Measurements from ENCODE around the gene GULP1. TPM values are rescaled to one million over a fixed set of nuclear protein-coding genes. Genes with fewer than 3 reads are reported as not detected.
"Not testable (repeated sequence)": the region's sequence is repeated elsewhere in the genome, so short reads cannot be mapped to it uniquely, and the experiment has no call there.

The GULP1 gene
- total RNA-seq, 1 donor from 2014 or later, result not detected

DNA sequence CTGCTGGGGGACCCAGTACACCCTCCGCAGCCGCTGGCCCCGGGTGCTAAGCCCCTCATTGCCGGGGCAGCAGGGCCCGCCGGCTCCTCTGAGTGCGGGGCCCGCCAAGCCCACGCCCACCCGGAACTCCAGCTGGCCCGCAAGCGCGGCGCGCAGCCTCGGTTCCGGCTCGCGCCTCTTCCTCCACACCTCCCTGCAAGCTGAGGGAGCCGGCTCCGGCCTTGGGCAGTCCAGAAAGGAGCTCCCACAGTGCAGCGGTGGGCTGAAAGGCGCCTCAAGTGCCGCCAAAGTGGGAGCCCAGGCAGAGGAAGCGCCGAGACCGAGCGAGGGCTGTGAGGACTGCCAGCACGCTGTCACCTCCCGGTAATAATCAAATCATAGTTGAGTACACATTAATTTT lies 314.9 kb downstream of the GULP1 start:
- H3K27ac Mint-ChIP-seq; H3K36me3 Mint-ChIP-seq (ENCODE audit: low read depth): not testable (repeated sequence)

DNA sequence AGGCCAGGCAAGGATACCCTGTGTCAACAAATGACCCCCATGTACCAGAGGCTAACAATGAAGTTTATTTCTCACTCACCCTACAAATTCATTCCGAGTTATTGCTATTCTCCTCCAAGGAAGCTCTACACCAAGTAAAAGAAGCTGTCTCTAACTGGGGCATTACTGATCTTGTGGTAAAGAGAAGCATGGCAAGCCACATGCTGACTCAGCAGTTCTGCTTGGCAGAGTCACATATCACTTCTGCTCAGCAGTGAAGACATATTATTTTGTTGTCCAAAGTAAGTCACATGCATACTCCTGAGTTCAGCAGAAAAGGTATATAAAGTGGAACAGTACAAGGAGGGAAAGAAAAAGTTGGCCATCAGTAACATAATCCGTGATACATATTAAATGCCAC lies 315.8 kb downstream of the GULP1 start:
- no peaks in the 10 kb centered on the region for H3K9me3 Mint-ChIP-seq
- H3K27me3 Mint-ChIP-seq (ENCODE audit: low read depth), result no peaks in the 10 kb centered on the region
- no peak overlapping the region for H3K27ac Mint-ChIP-seq
- H3K4me3 Mint-ChIP-seq (ENCODE audit: low read depth), result no peak overlapping the region
- no peak for DNase-seq (ENCODE audit: low spot score)
- no peaks in the 10 kb centered on the region for H3K4me1 Mint-ChIP-seq (ENCODE audit: low read depth)
- H3K36me3 Mint-ChIP-seq (ENCODE audit: low read depth), result no peaks in the 10 kb centered on the region
- intact Hi-C loops (cut with micrococcal nuclease), result no loop called here

More for the DNA sequence above, 314.9 kb downstream of the GULP1 start:
- H3K9me3 Mint-ChIP-seq; intact Hi-C loops (cut with micrococcal nuclease); H3K4me1 Mint-ChIP-seq (ENCODE audit: low read depth); H3K27me3 Mint-ChIP-seq (ENCODE audit: low read depth); H3K4me3 Mint-ChIP-seq (ENCODE audit: low read depth); DNase-seq (ENCODE audit: low spot score): not testable (repeated sequence)

DNA sequence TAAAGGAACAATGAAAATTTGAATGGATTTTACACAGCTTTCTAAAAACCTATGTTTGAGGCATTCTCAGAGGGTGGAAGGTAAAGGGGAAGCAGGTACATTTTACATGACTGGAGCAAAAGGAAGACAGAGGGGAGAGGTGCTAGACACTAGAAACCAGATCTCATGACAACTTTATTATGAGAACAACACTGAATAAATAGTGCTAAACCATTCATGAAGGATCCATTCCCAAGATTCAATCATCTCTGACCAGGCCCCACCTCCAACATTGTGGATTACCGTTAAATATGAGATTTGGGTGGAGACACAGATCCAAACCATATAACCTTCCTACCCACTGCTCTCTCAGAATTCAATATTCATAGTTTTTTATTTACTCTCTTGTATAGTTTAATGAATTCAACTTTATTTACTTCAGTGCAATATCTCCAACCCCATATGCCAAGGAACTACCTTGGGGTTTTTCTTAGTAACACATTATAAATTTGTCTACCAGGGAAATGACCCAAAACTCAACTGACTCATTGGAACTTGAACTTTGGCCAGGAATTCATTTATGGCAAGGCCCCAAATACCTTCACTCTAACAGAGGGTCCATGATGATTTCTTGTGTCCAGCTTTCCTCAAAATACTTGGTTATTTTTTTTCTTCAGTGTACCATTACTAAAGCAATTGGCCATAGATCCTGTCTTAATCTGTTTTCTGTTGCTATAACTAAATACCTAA lies 317.8 kb downstream of the GULP1 start:
- Mint-ChIP-seq H3K27ac (no peak overlapping the region), H3K4me1 (ENCODE audit: low read depth) (no peaks in the 10 kb centered on the region), H3K4me3 (ENCODE audit: low read depth) (no peak overlapping the region), H3K9me3 (no peaks in the 10 kb centered on the region), H3K27me3 (ENCODE audit: low read depth) (no peaks in the 10 kb centered on the region), H3K36me3 (ENCODE audit: low read depth) (no peaks in the 10 kb centered on the region)
- no peak for DNase-seq (ENCODE audit: low spot score)
- intact Hi-C loops (cut with micrococcal nuclease), result no loop called here

DNA sequence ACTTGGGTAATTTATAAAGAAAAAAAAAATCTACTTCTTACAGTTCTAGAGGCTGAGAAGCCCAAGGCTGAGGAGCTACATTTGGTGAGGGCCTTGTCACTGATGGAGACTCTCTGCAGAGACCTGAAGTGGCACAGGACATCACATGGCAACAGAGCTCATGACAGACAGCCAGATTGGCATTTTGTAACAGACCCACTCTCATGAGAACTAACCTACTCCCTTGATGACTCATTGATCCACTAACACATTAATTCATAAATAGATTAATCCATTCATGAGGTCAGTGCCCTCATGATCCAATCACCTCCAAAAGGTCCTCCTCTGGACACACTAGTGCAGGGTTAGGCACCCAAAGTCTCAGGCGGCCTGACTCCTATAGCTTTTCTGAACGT lies 318.4 kb downstream of the GULP1 start:
- no peak overlapping the region for H3K4me3 Mint-ChIP-seq (ENCODE audit: low read depth)
- H3K9me3 Mint-ChIP-seq, result no peaks in the 10 kb centered on the region
- no peak overlapping the region for H3K27ac Mint-ChIP-seq
- no peaks in the 10 kb centered on the region for H3K27me3 Mint-ChIP-seq (ENCODE audit: low read depth)
- intact Hi-C loops (cut with micrococcal nuclease), result no loop called here
- no peaks in the 10 kb centered on the region for H3K4me1 Mint-ChIP-seq (ENCODE audit: low read depth)
- no peaks in the 10 kb centered on the region for H3K36me3 Mint-ChIP-seq (ENCODE audit: low read depth)
- no peak for DNase-seq (ENCODE audit: low spot score)

DNA sequence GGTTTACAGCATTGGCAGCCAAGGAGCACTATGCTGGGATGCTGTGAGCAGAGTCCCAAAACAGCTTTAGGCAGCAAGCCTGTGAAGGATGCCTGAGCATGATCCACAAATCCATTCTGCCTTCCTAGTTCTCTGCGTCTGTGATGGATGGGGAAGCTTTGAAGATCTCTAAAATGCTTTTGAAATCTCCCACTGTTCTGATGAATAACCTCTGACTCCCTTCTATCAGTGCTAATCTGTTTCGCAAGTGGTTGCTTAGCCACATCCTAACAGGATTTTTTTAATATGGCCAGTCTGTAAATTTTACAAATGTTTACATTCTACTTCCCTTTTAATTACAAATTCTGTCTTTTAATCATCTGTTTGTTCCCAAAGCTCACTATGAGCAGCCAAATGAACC lies 319.2 kb downstream of the GULP1 start:
- no peak for DNase-seq (ENCODE audit: low spot score)
- Mint-ChIP-seq H3K27ac (no peak overlapping the region), H3K27me3 (ENCODE audit: low read depth) (no peaks in the 10 kb centered on the region), H3K4me1 (ENCODE audit: low read depth) (no peaks in the 10 kb centered on the region), H3K4me3 (ENCODE audit: low read depth) (no peak overlapping the region), H3K36me3 (ENCODE audit: low read depth) (no peaks in the 10 kb centered on the region), H3K9me3 (no peaks in the 10 kb centered on the region)
- intact Hi-C loops (cut with micrococcal nuclease), result no loop called here

DNA sequence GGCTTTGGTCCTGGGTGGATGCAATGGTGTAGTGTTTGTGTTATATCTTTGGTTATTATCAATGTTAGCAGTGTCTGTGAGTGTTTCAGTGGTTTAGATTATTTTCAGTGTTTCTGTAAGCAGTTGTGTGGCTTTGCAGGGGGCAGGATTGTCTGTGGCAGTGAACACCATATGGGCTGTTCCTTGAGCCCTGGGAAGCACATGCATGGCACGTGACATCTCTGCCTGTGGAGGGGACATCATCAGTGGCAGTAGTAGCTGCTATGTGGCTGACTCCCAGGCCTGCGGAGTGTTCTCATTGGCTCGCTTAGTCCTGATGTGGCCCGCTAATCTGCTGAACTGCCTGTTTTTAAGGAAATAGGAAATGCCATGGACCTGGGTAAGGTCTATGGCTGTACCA lies 327.5 kb downstream of the GULP1 start:
- H3K4me3 Mint-ChIP-seq (ENCODE audit: low read depth), result no peak overlapping the region

DNA sequence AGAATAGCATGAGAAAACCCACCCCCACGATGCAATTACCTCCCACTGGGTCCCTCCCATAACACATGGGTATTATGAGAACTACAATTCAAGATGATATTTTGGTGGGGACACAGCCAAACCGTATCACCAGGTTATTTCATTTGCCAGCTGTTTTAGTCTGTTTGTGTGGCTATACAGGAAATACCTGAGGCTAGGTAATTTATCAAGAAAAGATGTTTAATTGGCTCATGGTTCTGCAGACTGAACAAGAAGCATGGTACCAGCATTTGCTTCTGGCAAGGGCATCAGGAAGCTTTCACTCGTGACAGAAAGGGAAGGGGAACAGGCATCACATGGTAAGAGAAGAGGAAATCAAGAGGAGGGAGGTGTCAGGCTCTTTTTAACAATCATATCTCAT lies 329.2 kb downstream of the GULP1 start:
- intact Hi-C loops (cut with micrococcal nuclease), result no loop called here
- DNase-seq (ENCODE audit: low spot score), result no peak
- no peaks in the 10 kb centered on the region for H3K9me3 Mint-ChIP-seq

More for the DNA sequence above, 327.5 kb downstream of the GULP1 start:
- intact Hi-C loops (cut with micrococcal nuclease), result no loop called here
- Mint-ChIP-seq H3K27me3 (ENCODE audit: low read depth) (no peaks in the 10 kb centered on the region), H3K36me3 (ENCODE audit: low read depth) (no peaks in the 10 kb centered on the region), H3K9me3 (no peaks in the 10 kb centered on the region), H3K27ac (no peak overlapping the region), H3K4me1 (ENCODE audit: low read depth) (no peaks in the 10 kb centered on the region)
- DNase-seq (ENCODE audit: low spot score), result no peak

DNA sequence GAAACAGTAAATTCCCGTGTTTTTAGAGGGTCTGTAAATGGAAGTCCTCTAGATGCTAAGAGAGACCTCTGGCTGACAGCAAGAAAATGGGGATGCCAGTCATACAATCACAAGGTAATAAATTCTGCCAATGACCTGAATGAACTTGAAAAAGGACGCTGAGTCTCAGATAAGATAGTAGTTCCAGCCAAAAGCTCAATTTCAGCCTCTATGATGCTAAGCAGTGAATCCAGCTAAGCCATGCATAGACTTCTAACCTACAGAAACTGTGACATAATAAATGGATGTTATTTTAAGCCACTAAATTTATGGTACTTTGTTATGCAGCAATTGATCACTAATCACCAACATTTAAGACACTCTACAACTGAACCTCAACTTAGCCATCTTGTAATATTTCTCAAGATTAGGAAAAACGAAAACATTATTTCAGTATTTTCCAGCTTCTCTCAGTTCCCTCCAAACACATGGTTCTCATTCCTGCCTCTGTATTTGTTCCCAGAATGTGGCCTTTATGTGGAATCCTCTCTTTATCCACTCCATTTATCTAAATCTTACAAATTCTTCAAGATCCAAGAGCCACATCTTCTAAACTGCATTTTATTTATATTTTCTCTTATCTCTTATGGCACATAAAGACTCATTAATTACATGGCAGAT lies 331.1 kb downstream of the GULP1 start:
- no peak for DNase-seq (ENCODE audit: low spot score)
- Mint-ChIP-seq H3K36me3 (ENCODE audit: low read depth) (no peaks in the 10 kb centered on the region), H3K4me3 (ENCODE audit: low read depth) (no peak overlapping the region), H3K27me3 (ENCODE audit: low read depth) (no peaks in the 10 kb centered on the region), H3K4me1 (ENCODE audit: low read depth) (no peaks in the 10 kb centered on the region), H3K27ac (no peak overlapping the region), H3K9me3 (no peaks in the 10 kb centered on the region)
- intact Hi-C loops (cut with micrococcal nuclease), result no loop called here

More for the DNA sequence above, 329.2 kb downstream of the GULP1 start:
- H3K27ac Mint-ChIP-seq, result no peak overlapping the region
- H3K4me1 Mint-ChIP-seq (ENCODE audit: low read depth), result no peaks in the 10 kb centered on the region
- no peaks in the 10 kb centered on the region for H3K27me3 Mint-ChIP-seq (ENCODE audit: low read depth)
- no peak overlapping the region for H3K4me3 Mint-ChIP-seq (ENCODE audit: low read depth)
- no peaks in the 10 kb centered on the region for H3K36me3 Mint-ChIP-seq (ENCODE audit: low read depth)

DNA sequence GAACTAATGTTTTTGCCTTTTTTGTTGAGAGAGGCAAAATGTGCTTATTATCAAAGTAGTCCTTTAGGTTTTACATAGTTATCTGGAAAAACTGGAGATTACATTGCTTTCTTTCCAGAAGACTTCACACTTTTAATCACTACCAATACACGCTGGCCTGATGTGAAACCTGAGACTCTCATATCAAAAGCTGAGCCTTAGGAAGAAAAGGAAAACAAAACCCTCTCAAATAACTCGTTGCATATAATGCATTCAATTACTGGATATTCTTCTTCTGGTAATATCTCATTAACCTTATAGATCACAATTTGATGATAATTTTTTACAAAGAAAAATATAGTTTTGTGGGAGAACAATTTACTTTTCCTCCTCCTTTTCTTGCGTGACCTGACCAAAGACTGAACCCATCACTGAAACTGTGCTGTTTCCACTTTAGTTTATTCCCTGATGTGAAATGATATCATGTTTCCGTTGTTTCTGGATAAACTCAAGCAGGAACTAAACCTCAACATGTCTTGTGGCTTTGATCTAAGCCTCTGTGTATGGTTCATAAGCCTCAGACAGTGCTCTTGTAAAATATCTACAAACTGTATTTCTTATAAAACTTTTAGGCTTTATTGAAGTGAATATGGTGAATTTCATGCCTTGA lies 332.4 kb downstream of the GULP1 start:
- Mint-ChIP-seq H3K27me3 (ENCODE audit: low read depth) (no peaks in the 10 kb centered on the region), H3K9me3 (no peaks in the 10 kb centered on the region), H3K36me3 (ENCODE audit: low read depth) (no peaks in the 10 kb centered on the region), H3K27ac (no peak overlapping the region), H3K4me1 (ENCODE audit: low read depth) (no peaks in the 10 kb centered on the region), H3K4me3 (ENCODE audit: low read depth) (no peak overlapping the region)
- intact Hi-C loops (cut with micrococcal nuclease), result no loop called here
- DNase-seq (ENCODE audit: low spot score), result no peak

DNA sequence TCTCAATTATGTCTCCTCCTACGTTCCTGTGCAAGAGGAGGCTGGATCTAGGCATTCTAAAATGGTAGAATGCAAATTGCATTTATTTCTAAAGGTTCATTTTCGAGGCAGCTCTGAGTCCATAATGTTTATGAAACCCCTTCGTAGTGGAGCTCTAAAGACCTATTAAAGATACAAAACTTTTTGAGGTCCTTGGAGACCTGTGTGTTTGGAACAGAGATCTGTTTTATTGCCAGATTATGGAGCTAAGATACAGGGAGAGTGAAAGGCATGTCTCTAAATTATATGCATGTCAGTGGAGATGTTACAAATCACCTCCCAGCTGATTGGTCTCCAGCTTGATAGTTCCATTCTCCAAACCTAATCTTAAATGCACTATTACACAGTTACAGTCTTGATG lies 335.8 kb downstream of the GULP1 start:
- intact Hi-C loops (cut with micrococcal nuclease), result no loop called here
- no peak for DNase-seq (ENCODE audit: low spot score)
- H3K9me3 Mint-ChIP-seq, result no peaks in the 10 kb centered on the region
- H3K27ac Mint-ChIP-seq, result no peak overlapping the region
- no peaks in the 10 kb centered on the region for H3K36me3 Mint-ChIP-seq (ENCODE audit: low read depth)
- H3K4me1 Mint-ChIP-seq (ENCODE audit: low read depth), result no peaks in the 10 kb centered on the region
- no peak overlapping the region for H3K4me3 Mint-ChIP-seq (ENCODE audit: low read depth)
- no peaks in the 10 kb centered on the region for H3K27me3 Mint-ChIP-seq (ENCODE audit: low read depth)

DNA sequence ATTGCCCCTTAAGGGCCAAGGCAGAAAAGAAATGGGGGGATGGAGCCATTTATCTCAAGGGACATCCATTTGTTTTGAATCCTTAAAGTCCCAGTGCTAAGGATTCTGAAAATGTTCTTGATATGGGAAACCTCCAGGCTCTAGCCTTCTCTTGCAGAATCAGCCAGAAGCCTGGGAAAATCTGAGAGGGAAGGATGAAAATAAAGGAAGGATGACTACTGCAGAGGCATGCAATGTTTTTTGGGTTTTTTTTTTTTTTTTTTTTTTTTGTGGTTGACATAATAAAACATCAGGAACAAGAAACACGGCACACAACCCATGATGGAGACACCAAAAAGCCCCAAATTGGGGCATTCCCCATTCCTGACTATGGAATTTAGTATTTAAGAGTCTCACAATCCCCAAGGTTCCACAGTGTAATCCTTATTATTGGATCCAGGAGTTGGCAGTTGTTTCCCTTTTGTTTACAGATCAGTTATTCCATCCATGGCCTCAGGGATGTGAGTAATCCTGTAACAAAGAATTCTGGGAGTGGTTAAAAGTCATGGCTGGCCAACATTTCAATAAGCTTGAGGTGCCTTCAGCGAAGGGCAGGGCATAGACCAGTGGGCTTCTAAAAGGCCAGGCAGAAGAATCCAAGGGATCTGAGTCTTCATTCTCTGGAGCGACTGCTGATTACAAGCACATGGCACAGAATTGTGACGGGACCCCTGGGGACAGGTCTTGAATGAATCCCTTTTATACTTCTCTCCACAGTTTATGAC lies 337.5 kb downstream of the GULP1 start:
- no peaks in the 10 kb centered on the region for H3K36me3 Mint-ChIP-seq (ENCODE audit: low read depth)
- H3K27ac Mint-ChIP-seq, result no peak overlapping the region
- DNase-seq (ENCODE audit: low spot score), result no peak
- intact Hi-C loops (cut with micrococcal nuclease), result no loop called here
- H3K4me1 Mint-ChIP-seq (ENCODE audit: low read depth), result no peaks in the 10 kb centered on the region
- no peaks in the 10 kb centered on the region for H3K9me3 Mint-ChIP-seq
- H3K27me3 Mint-ChIP-seq (ENCODE audit: low read depth), result no peaks in the 10 kb centered on the region
- H3K4me3 Mint-ChIP-seq (ENCODE audit: low read depth), result no peak overlapping the region

DNA sequence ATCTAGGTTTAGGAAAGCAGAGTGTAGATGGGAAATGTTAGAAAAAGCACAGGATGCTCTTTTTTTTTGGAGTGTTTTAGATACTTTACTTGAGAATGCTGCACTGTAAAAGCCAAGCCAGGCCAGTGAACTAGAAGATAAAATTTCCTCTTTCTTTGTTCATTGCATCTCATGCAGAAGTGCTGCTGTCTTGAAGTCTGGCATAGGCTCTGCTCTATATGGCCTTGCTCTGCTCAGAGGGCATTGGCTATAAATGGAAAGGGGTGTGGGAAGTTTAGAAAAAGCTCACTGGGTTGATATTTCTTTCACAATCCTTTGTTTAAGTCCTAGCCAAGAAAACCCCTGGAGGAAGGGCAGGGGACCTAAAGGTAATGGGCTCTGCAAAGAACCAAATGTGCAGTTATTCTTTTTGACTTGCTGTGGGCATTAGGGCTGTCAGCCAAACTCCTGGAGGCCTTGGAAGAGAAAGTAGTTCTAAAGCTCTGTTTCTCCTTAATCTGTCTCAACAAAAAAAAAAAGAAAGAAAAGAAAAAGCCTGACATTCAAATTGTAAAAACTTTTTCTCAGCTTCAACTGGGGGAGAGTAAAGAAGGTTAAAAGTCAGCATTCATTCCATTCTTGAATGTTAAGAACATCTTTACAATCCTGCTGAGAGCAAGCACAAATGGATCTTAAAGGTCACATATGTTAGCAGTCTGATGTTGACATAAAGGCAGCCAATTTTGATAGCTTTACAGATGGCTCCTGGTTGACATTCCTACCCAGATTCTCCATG lies 338.3 kb downstream of the GULP1 start:
- H3K9me3 Mint-ChIP-seq, result no peaks in the 10 kb centered on the region
- H3K27me3 Mint-ChIP-seq (ENCODE audit: low read depth), result no peaks in the 10 kb centered on the region
- intact Hi-C loops (cut with micrococcal nuclease), result no loop called here
- no peak overlapping the region for H3K4me3 Mint-ChIP-seq (ENCODE audit: low read depth)
- no peak for DNase-seq (ENCODE audit: low spot score)
- no peaks in the 10 kb centered on the region for H3K36me3 Mint-ChIP-seq (ENCODE audit: low read depth)
- no peak overlapping the region for H3K27ac Mint-ChIP-seq
- no peaks in the 10 kb centered on the region for H3K4me1 Mint-ChIP-seq (ENCODE audit: low read depth)
